Natural killer cell (primary cell): ENCODE data around the gene JAKMIP3. TPM values are rescaled to one million over a fixed set of nuclear protein-coding genes. Genes with fewer than 3 reads are reported as not detected.

Source experiments
- ATAC-seq, 3 donors: fragments of 150-1000 bp in 2 of 3; fragments of 200-7000 bp in 1 of 3; cut with Tn5 transposase; 1 replicate in 1 of 3; 2 replicates in 2 of 3; pipeline ENCODE4 v1.10.0; 2021; ENCODE audit warnings: mild to moderate bottlenecking in 2 of 3, moderate library complexity in 2 of 3
- DNase-seq, 2 donors: peaks; one replicate each; pipeline versions ENCODE4 v3.0.0 to v3.0.0-alpha.2; 2013 to 2021; ENCODE audit warnings: mixed read lengths in 1 of 2
- H3K27ac ChIP-seq: one replicate; pipeline ENCODE4 v1.5.1; 2013; ENCODE audit warnings: mild to moderate bottlenecking, low read length
- H3K27me3 ChIP-seq: one replicate; pipeline ENCODE4 v1.6.1; 2013; ENCODE audit warnings: low read length; ENCODE audit not compliant: control insufficient read depth, insufficient read depth
- H3K36me3 ChIP-seq: one replicate; pipeline ENCODE4 v1.6.1; 2013; ENCODE audit warnings: low read length; ENCODE audit not compliant: control insufficient read depth, insufficient read depth
- H3K4me1 ChIP-seq: one replicate; pipeline ENCODE4 v1.6.1; 2013; ENCODE audit warnings: low read length; ENCODE audit not compliant: control insufficient read depth, insufficient read depth
- H3K4me3 ChIP-seq: one replicate; pipeline ENCODE4 v1.5.1; 2013; ENCODE audit warnings: low read length
- H3K9me3 ChIP-seq: one replicate; pipeline ENCODE4 v1.6.1; 2013; ENCODE audit warnings: low read length; ENCODE audit not compliant: control insufficient read depth, insufficient read depth
- H3K27ac Mint-ChIP-seq, 2 donors: one replicate each; pipeline ENCODE4 v1.8.0; 2022; ENCODE audit warnings: mild to moderate bottlenecking in 2 of 2, mixed read lengths in 2 of 2, moderate library complexity in 1 of 2
- H3K27me3 Mint-ChIP-seq, 2 donors: one replicate each; pipeline ENCODE4 v1.8.0; 2022; ENCODE audit warnings: low read depth in 2 of 2, mixed read lengths in 2 of 2
- H3K36me3 Mint-ChIP-seq: one replicate; pipeline ENCODE4 v1.8.0; 2022; ENCODE audit warnings: mixed read lengths
- H3K4me1 Mint-ChIP-seq, 2 donors: one replicate each; pipeline ENCODE4 v1.8.0; 2022; ENCODE audit warnings: mixed read lengths in 2 of 2
- H3K4me3 Mint-ChIP-seq: one replicate; pipeline ENCODE4 v1.8.0; 2022; ENCODE audit warnings: mild to moderate bottlenecking, moderate library complexity, mixed read lengths
- H3K9me3 Mint-ChIP-seq, 2 donors: one replicate each; pipeline ENCODE4 v1.8.0; 2022; ENCODE audit warnings: mixed read lengths in 2 of 2
- WGBS: methylation state at CpG from one replicate; pipeline ENCODE4 v1.1.7; 2013; ENCODE audit warnings: missing lambda C conversion rate; ENCODE audit not compliant: insufficient coverage; 5-methylcytosine and 5-hydroxymethylcytosine counted together
- intact Hi-C: fragments of 100-400 bp; cut with micrococcal nuclease; formaldehyde crosslinking; loops from one replicate; pipeline ENCODE4 v1.14.2; 2022
- total RNA-seq, 4 donors: library from RNA; stranded (reverse); fragments of 120-200 nt in 1 of 4; gene quantifications; one replicate each; pipeline versions ENCODE4 v1.2.3 to v1.2.4, GENCODE V29; 2013 to 2022
- TF ChIP-seq, protein P1 (sequence below): fragments of 200-600 bp; IDR thresholded peaks from one replicate; pipeline ENCODE4 v1.8.0; 2022; ENCODE audit warnings: antibody characterized with exemption

Gene JAKMIP3
- total RNA-seq, 3 donors from 2014 or later (not counting 1 experiment from before 2014, with no cell fraction given): 0.19 to 0.45 (median 0.20) TPM

DNA sequence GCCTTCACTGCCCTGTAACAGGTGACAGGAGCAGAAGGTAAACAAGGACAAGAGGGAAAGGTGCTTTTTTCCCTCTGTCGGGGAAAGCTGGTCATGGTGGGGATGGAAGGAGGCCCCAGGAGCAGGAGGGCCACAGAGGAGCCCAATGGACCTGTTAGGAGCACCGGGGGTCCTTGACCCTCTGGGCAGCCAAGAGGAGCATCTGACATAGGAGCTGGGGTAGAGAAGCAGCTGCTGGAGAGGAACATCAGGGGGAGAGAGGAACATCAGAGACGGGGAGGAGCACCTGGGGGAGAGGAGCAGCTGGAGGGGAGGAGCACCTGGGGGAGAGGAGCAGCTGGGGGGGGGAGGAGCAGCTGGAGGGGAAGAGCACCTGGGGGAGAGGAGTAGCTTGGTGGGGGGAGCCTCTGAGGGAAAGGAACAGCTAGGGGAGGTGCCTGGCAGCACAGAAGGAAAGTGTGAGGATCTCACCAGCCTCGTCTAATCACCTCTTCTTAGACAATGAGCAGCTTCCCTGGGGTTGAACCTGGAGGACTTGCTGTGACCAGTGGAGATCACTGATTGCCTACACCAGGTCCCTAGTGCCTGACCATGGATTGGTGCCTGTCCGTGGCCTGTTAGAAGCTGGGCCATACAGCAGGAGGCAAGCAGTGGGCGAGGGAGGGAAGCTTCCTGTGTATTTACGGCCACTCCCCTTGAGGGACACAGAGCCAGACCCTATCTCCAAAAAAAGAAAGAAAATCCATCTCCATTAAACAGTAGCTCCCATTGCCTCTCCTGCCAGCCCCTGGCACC, 37.6 kb downstream of the JAKMIP3 start:
- Mint-ChIP-seq H3K27me3 (no peaks in the 10 kb centered on the region), H3K27ac (no peak overlapping the region), H3K4me3 (no peak overlapping the region), H3K36me3 (no peaks in the 10 kb centered on the region), H3K4me1 (no peaks in the 10 kb centered on the region), H3K9me3 (no peaks in the 10 kb centered on the region)
- DNase-seq: no peak
- Histone ChIP-seq H3K4me3 (no peak overlapping the region), H3K9me3 (no peaks in the 10 kb centered on the region), H3K4me1 (no peaks in the 10 kb centered on the region), H3K27ac (no peak overlapping the region), H3K36me3 (no peaks in the 10 kb centered on the region), H3K27me3 (no peaks in the 10 kb centered on the region)
- intact Hi-C loops: no loop called here
- 78% methylated on average over 7 of the region's 7 CpGs for WGBS
- TF ChIP-seq, protein P1, sequence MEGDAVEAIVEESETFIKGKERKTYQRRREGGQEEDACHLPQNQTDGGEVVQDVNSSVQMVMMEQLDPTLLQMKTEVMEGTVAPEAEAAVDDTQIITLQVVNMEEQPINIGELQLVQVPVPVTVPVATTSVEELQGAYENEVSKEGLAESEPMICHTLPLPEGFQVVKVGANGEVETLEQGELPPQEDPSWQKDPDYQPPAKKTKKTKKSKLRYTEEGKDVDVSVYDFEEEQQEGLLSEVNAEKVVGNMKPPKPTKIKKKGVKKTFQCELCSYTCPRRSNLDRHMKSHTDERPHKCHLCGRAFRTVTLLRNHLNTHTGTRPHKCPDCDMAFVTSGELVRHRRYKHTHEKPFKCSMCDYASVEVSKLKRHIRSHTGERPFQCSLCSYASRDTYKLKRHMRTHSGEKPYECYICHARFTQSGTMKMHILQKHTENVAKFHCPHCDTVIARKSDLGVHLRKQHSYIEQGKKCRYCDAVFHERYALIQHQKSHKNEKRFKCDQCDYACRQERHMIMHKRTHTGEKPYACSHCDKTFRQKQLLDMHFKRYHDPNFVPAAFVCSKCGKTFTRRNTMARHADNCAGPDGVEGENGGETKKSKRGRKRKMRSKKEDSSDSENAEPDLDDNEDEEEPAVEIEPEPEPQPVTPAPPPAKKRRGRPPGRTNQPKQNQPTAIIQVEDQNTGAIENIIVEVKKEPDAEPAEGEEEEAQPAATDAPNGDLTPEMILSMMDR: no peak
- no peak for ATAC-seq

DNA sequence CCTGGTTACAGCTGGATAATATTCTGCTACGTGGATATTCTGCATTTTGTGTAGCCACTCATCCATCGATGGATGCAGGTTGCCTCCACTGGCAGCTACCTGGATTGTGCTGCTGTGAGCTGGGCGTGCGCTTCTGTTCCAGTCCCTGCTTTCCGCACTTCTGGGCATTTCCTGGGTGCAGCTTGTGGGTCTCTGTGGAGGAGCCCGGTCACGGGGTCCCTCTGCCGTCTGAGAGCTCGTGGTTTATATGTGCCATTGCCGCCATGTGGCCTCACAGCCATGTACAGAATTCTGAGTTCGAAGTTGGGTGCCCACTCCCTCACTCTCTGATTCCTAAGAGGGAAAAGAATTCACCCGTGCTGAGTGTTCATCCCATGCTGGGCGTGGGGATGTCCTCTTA, 38.3 kb downstream of the JAKMIP3 start:
- Mint-ChIP-seq H3K4me3 (no peak overlapping the region), H3K4me1 (no peaks in the 10 kb centered on the region), H3K36me3 (no peaks in the 10 kb centered on the region), H3K9me3 (no peaks in the 10 kb centered on the region), H3K27ac (no peak overlapping the region), H3K27me3 (no peaks in the 10 kb centered on the region)
- 86% methylated on average over 13 of the region's 13 CpGs for WGBS
- no peak overlapping the region for H3K27ac ChIP-seq
- H3K4me3 ChIP-seq: no peak overlapping the region
- H3K9me3 ChIP-seq: no peaks in the 10 kb centered on the region
- H3K36me3 ChIP-seq: no peaks in the 10 kb centered on the region
- no peaks in the 10 kb centered on the region for H3K4me1 ChIP-seq
- no peak for DNase-seq
- TF ChIP-seq, protein P1: no peak
- intact Hi-C loops: no loop called here
- ATAC-seq: no peak
- H3K27me3 ChIP-seq: no peaks in the 10 kb centered on the region

DNA sequence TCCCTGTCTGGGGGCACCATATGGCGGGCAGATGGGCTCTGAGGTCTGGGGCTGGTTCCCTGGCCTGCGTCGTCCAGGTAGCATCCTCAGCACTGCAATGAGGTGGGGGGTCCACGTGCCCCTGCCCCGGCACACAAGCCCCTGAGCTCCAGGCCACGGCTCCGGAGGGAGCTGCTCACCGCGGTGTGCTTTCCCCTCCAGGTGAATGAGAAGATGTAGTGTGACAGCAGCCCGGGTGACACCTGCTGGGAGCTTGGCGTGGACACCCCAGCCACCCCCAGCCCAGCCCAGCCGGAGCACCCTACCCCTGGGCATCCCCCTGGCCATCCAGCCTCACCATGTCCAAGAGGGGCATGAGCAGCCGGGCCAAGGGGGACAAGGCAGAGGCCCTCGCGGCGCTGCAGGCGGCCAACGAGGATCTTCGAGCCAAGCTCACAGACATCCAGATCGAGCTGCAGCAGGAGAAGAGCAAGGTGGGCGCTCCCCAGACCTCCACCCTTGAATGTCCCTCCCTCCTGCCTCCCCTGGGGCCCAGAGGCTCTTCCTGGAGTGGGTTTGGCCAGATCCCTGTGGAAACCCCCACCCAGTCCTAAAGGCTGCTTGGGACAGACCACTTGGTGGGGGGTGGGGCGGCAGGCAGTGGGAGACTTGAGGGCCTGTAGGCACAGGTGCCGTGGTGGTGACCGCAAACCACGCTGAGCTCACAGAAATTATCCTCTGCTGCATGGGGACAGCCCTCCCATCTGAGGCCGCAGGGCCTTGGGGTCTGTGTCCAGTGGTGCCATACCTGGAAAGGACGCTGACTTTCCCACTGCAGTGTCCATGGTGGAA, 38.9 kb downstream of the JAKMIP3 start:
- Mint-ChIP-seq H3K9me3 (no peaks in the 10 kb centered on the region), H3K4me1 (no peaks in the 10 kb centered on the region), H3K27me3 (no peaks in the 10 kb centered on the region), H3K27ac (no peak overlapping the region), H3K36me3 (no peaks in the 10 kb centered on the region), H3K4me3 (no peak overlapping the region)
- H3K27me3 ChIP-seq: no peaks in the 10 kb centered on the region
- intact Hi-C loops: no loop called here
- H3K4me3 ChIP-seq: no peak overlapping the region
- no peaks in the 10 kb centered on the region for H3K36me3 ChIP-seq
- H3K27ac ChIP-seq: no peak overlapping the region
- no peaks in the 10 kb centered on the region for H3K9me3 ChIP-seq
- peak in 1 of 2 donors; percentile 12 for DNase-seq
- WGBS: 84% methylated on average over 27 of the region's 27 CpGs
- TF ChIP-seq, protein P1: no peak
- ATAC-seq: no peak
- no peaks in the 10 kb centered on the region for H3K4me1 ChIP-seq
